Motor neuron (in vitro differentiated cells): Measurements from ENCODE around the gene HYAL2. TPM values are rescaled to one million over a fixed set of nuclear protein-coding genes. Genes with fewer than 3 reads are reported as not detected.
A peak's percentile ranks its signal among the peaks of the same experiment; 100 is the strongest.

Source experiments
- ATAC-seq, 8 experiments: fragments of 200-7000 bp; cut with Tn5 transposase; replicated peaks in 6 of 8; 2 replicates each; pipeline ENCODE4 v1.8.0; 2021; ENCODE audit warnings: mild to moderate bottlenecking in 8 of 8, moderate library complexity in 8 of 8
- H3K27ac ChIP-seq, 2 donors: fragments of 250-450 bp; sonication (Bioruptor Pico); 2 replicates each; pipeline ENCODE4 v1.9.0; 2021; ENCODE audit warnings: antibody characterized with exemption in 2 of 2, mild to moderate bottlenecking in 2 of 2, moderate library complexity in 1 of 2
- H3K4me1 ChIP-seq, 2 donors: fragments of 250-450 bp; sonication (Bioruptor Pico); replicated peaks in 1 of 2; 2 replicates each; pipeline ENCODE4 v1.6.1; 2021; ENCODE audit warnings: antibody characterized with exemption in 2 of 2, mild to moderate bottlenecking in 2 of 2, moderate library complexity in 1 of 2
- H3K4me3 ChIP-seq, 5 donors: fragments of 250-450 bp; sonication (Bioruptor Pico); 2 replicates each; pipeline ENCODE4 v1.9.0; 2021; ENCODE audit warnings: antibody characterized with exemption in 5 of 5, mild to moderate bottlenecking in 5 of 5, moderate library complexity in 4 of 5
- WGBS, 10 experiments: fragments of 450-650 bp; shearing (Covaris generic); methylation state at CpG; one replicate each; pipeline ENCODE4 v1.0.0; 2022; 5-methylcytosine and 5-hydroxymethylcytosine counted together
- in situ Hi-C, 9 experiments: fragments of 400-800 bp; cut with MboI; loops; one replicate each; pipeline ENCODE4 v1.15.0; 2021; ENCODE audit warnings: low sequenced_read_pairs in 9 of 9, low pct_unique_long_range_greater_than_20kb in 2 of 9; ENCODE audit not compliant: unreplicated experiment in 9 of 9
- total RNA-seq, 8 experiments: library from RNA; unstranded; fragments of 300-600 nt; gene quantifications; 2 replicates each; pipeline versions ENCODE4 v1.2.3 to v1.2.4, GENCODE V29; 2022

HYAL2 gene
- total RNA-seq, 8 experiments from 2014 or later: 18.9 to 44.3 (median 27.0) TPM

GRCh38 chr3:50323092-50323600 is 601 bp upstream of the HYAL2 start:
- Histone ChIP-seq H3K4me1 (peaks cover 29 to 32% of the 10 kb centered on the region in 2 donors), H3K27ac (no peak overlapping the region), H3K4me3 (no peak overlapping the region)
- in situ Hi-C loops: no loop called here
- no peak for ATAC-seq
- WGBS, 10 experiments: 29 to 87% (median 80%) methylated on average over 1 to 3 of the region's 4 CpGs; no CpG with 5 or more reads in 7 of the 10 experiments

- in situ Hi-C loops: no loop called here
- H3K4me3 ChIP-seq: peak overlapping the region; percentile 72 to 97 (median 90)
- ATAC-seq: no peak
- peaks cover 25 to 29% of the 10 kb centered on the region in 2 donors for H3K4me1 ChIP-seq
- H3K27ac ChIP-seq: peak overlapping the region; percentile 100
- 46 to 60% methylated on average over 1 to 3 of the region's 14 CpGs; no CpG with 5 or more reads in 8 of the 10 experiments for WGBS, 10 experiments
These were observed 495 bp downstream of the HYAL2 start for GRCh38 chr3:50322115-50322385.

- ATAC-seq: peak; percentile 82 to 90 (median 88)
- Histone ChIP-seq H3K4me3 (peak overlapping the region; percentile 72 to 97 (median 90)), H3K4me1 (peaks cover 22 to 30% of the 10 kb centered on the region in 2 donors), H3K27ac (peak overlapping the region; percentile 100)
- in situ Hi-C loops: no loop called here
- WGBS, 10 experiments: 0 to 7% (median 0%) methylated on average over 4 to 10 of the region's 59 CpGs; no CpG with 5 or more reads in 5 of the 10 experiments
These were observed 1.0 kb downstream of the HYAL2 start for GRCh38 chr3:50321336-50322114.

- H3K27ac ChIP-seq: peak overlapping the region; percentile 100
- H3K4me3 ChIP-seq: peak overlapping the region; percentile 72 to 97 (median 90)
- H3K4me1 ChIP-seq: peaks cover 22 to 30% of the 10 kb centered on the region in 2 donors
- ATAC-seq: peak; percentile 55 to 79 (median 76)
- 0 to 7% (median 0%) methylated on average over 1 to 6 of the region's 45 CpGs; no CpG with 5 or more reads in 3 of the 10 experiments for WGBS, 10 experiments
- in situ Hi-C loops: no loop called here
These were observed 1.7 kb downstream of the HYAL2 start for GRCh38 chr3:50320853-50321335.

GRCh38 chr3:50319894-50320625 is 2.5 kb downstream of the HYAL2 start:
- peak overlapping the region; percentile 72 to 97 (median 90) for H3K4me3 ChIP-seq
- 76 to 83% (median 81%) methylated on average over 2 to 13 of the region's 29 CpGs; no CpG with 5 or more reads in 6 of the 10 experiments for whole genome bisulfite sequencing, 10 experiments
- ATAC-seq: no peak
- peak overlapping the region; percentile 100 for H3K27ac ChIP-seq
- in situ Hi-C loops: no loop called here
- H3K4me1 ChIP-seq: peaks cover 22 to 30% of the 10 kb centered on the region in 2 donors

GRCh38 chr3:50319181-50319893 is 3.2 kb downstream of the HYAL2 start:
- in situ Hi-C loops: no loop called here
- peaks cover 22 to 28% of the 10 kb centered on the region in 2 donors for H3K4me1 ChIP-seq
- H3K4me3 ChIP-seq: no peak overlapping the region
- 79 to 100% (median 90%) methylated on average over 1 to 10 of the region's 16 CpGs; no CpG with 5 or more reads in 3 of the 10 experiments for WGBS, 10 experiments
- ATAC-seq: no peak
- no peak overlapping the region for H3K27ac ChIP-seq

GRCh38 chr3:50318615-50319014 is 3.9 kb downstream of the HYAL2 start:
- WGBS, 10 experiments: 78 to 100% (median 91%) methylated on average over 1 to 7 of the region's 10 CpGs; no CpG with 5 or more reads in 4 of the 10 experiments
- ATAC-seq: no peak
- in situ Hi-C loops: no loop called here
- no peak overlapping the region for H3K27ac ChIP-seq
- H3K4me3 ChIP-seq: no peak overlapping the region
- peaks cover 22 to 26% of the 10 kb centered on the region in 2 donors for H3K4me1 ChIP-seq

GRCh38 chr3:50318163-50318562 is 4.4 kb downstream of the HYAL2 start:
- in situ Hi-C loops: no loop called here
- H3K27ac ChIP-seq: no peak overlapping the region
- no peak overlapping the region for H3K4me3 ChIP-seq
- no peak for ATAC-seq
- WGBS, 10 experiments: 80 to 100% (median 95%) methylated on average over 1 to 5 of the region's 11 CpGs; no CpG with 5 or more reads in 5 of the 10 experiments
- H3K4me1 ChIP-seq: peaks cover 22 to 26% of the 10 kb centered on the region in 2 donors

GRCh38 chr3:50317300-50317699 is 5.2 kb downstream of the HYAL2 start:
- peaks cover 18 to 21% of the 10 kb centered on the region in 2 donors for H3K4me1 ChIP-seq
- no peak overlapping the region for H3K27ac ChIP-seq
- no peak for ATAC-seq
- in situ Hi-C loops: no loop called here
- 40 to 100% (median 80%) methylated on average over 1 to 4 of the region's 6 CpGs; no CpG with 5 or more reads in 4 of the 10 experiments for WGBS, 10 experiments
- no peak overlapping the region for H3K4me3 ChIP-seq

GRCh38 chr3:50316657-50317242 is 5.8 kb downstream of the HYAL2 start:
- Histone ChIP-seq H3K27ac (no peak overlapping the region), H3K4me1 (peaks cover 13 to 15% of the 10 kb centered on the region in 2 donors), H3K4me3 (no peak overlapping the region)
- in situ Hi-C loops: no loop called here
- WGBS, 10 experiments: 13 to 100% (median 89%) methylated on average over 1 to 7 of the region's 9 CpGs; no CpG with 5 or more reads in 5 of the 10 experiments
- ATAC-seq: peak in 6 of 8 experiments; percentile 7 to 60 (median 18)

GRCh38 chr3:50314816-50315215 is 7.7 kb downstream of the HYAL2 start:
- WGBS, 10 experiments: 92 to 100% (median 100%) methylated on average over 1 to 4 of the region's 4 CpGs; no CpG with 5 or more reads in 5 of the 10 experiments
- in situ Hi-C loops: no loop called here
- Histone ChIP-seq H3K27ac (no peak overlapping the region), H3K4me3 (no peak overlapping the region), H3K4me1 (peaks cover 6 to 8% of the 10 kb centered on the region in 2 donors)
- ATAC-seq: no peak

- no peak overlapping the region for H3K4me3 ChIP-seq
- WGBS, 10 experiments: 0 to 100% (median 87%) methylated on average over 1 to 2 of the region's 3 CpGs; no CpG with 5 or more reads in 4 of the 10 experiments
- no peak for ATAC-seq
- H3K4me1 ChIP-seq: peaks cover 1 to 3% of the 10 kb centered on the region in 2 donors
- in situ Hi-C loops: no loop called here
- no peak overlapping the region for H3K27ac ChIP-seq
These were observed 8.2 kb downstream of the HYAL2 start for GRCh38 chr3:50314342-50314741.
